GM23248 (cell line): ENCODE data around the gene GUSB.

Experiments
- EZH2 ChIP-seq: fragments of 200-600 bp; sonication (generic); IDR thresholded peaks from 2 replicates; pipeline ENCODE4 v1.6.1; 2018; ENCODE audit warnings: antibody characterized with exemption, mild to moderate bottlenecking; ENCODE audit not compliant: insufficient read depth, poor library complexity, severe bottlenecking
- EZH2phosphoT487 ChIP-seq: fragments of 200-600 bp; sonication (generic); IDR thresholded peaks from 2 replicates; pipeline ENCODE4 v1.6.1; 2018; ENCODE audit warnings: antibody characterized with exemption, moderate library complexity, mild to moderate bottlenecking, low read depth; ENCODE audit not compliant: insufficient read depth

DNA sequence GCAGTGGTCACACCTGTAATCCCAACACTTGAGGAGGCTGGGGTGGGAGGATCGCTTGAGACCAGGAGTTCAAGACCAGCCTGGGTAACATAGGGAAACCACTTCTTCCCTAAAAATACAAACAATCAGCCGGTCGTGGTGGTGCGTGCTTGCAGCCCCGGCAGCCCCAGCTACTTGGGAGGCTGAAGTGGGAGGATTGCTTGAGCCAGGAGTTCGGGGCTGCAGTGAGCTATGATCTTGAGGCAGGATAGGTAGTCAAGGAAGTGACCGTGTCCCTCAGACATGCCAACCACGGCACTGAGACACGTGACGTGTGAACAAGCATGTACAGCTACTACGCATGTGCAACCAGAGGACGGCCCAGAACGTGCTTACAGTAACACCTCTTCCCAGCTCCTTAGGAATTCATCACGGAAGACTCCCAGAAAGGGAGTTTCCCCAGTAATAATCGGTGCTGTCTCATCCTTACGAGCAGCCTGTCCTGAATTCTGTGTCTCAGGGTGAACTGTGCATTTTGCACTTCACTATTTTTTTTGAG is 5.3 kb downstream of the GUSB start:
- TF ChIP-seq EZH2 (no peak), EZH2phosphoT487 (no peak)
